COLO829 (cell line): ENCODE data around the gene COPA.
"Not testable (repeated sequence)": the region's sequence is repeated elsewhere in the genome, so short reads cannot be mapped to it uniquely, and the experiment has no call there.

ENCODE experiments used
- DNase-seq: peaks from one replicate; pipeline ENCODE4 v3.0.0; 2012; ENCODE audit warnings: low spot score

COPA gene

GRCh38 chr1:160342953-160343869 is at the start of gene COPA, which contains the start of gene NCSTN:
Gene COPA, minus strand, starts transcription at chr1:160343250. Its CDS starts 80 bp downstream, at chr1:160343170.
Gene NCSTN, plus strand, starts transcription at chr1:160343383. Its CDS starts 14 bp downstream, at chr1:160343397.
- DNase-seq: peak; percentile 93

- DNase-seq: not testable (repeated sequence)
Measured at GRCh38 chr1:160388406-160388805, 45.4 kb upstream of the COPA start.

- not testable (repeated sequence) for DNase-seq
Measured at GRCh38 chr1:160384812-160385211, 41.8 kb upstream of the COPA start.

- no peak for DNase-seq
Measured at GRCh38 chr1:160377585-160378206, 34.6 kb upstream of the COPA start.

- DNase-seq: peak; percentile 86
Measured at GRCh38 chr1:160376525-160377131, 33.6 kb upstream of the COPA start.

- DNase-seq: no peak
Measured at GRCh38 chr1:160375788-160376524, 32.9 kb upstream of the COPA start.

GRCh38 chr1:160374306-160375110 is 31.5 kb upstream of the COPA start:
- no peak for DNase-seq

- no peak for DNase-seq
Measured at GRCh38 chr1:160373696-160374095, 30.6 kb upstream of the COPA start.

- no peak for DNase-seq
Measured at GRCh38 chr1:160371756-160372155, 28.7 kb upstream of the COPA start.

- DNase-seq: no peak
Measured at GRCh38 chr1:160371346-160371631, 28.2 kb upstream of the COPA start.

GRCh38 chr1:160370561-160371345 is 27.7 kb upstream of the COPA start:
- no peak for DNase-seq

- no peak for DNase-seq
Measured at GRCh38 chr1:160369087-160369486, 26.0 kb upstream of the COPA start.

GRCh38 chr1:160367934-160368923 is 25.2 kb upstream of the COPA start:
- DNase-seq: no peak

- no peak for DNase-seq
Measured at GRCh38 chr1:160367516-160367900, 24.5 kb upstream of the COPA start.

GRCh38 chr1:160366731-160367515 is 23.9 kb upstream of the COPA start, which contains the start of gene NHLH1:
Gene NHLH1, plus strand, starts transcription at chr1:160367071. Its CDS starts 3,661 bp downstream, at chr1:160370732.
- DNase-seq: no peak

GRCh38 chr1:160365325-160365724 is 22.3 kb upstream of the COPA start:
- no peak for DNase-seq

- no peak for DNase-seq
Measured at GRCh38 chr1:160363951-160364735, 21.1 kb upstream of the COPA start.

- DNase-seq: no peak
Measured at GRCh38 chr1:160363010-160363409, 20.0 kb upstream of the COPA start.
